ENCODE results near the gene ATRAID.

GRCh38 chr2:27206346-27206745 lies 5.5 kb upstream of the ATRAID start:
- TF ChIP-seq POLR2AphosphoS5 (IDR thresholded peaks at IDR 0.05; ENCODE audit: low read depth) (no peak), CTCF (conservative IDR thresholded peaks at IDR 0.05; ENCODE audit: low read depth in 2 of 2) (no peak), EZH2 (IDR thresholded peaks at IDR 0.05; ENCODE audit: low read depth, unreplicated experiment) (no peak), EZH2phosphoT487 (IDR thresholded peaks at IDR 0.05; ENCODE audit: unreplicated experiment) (no peak), ZNF462 (CRISPR knock-in tag; IDR thresholded peaks at IDR 0.05) (no peak), REST (IDR thresholded peaks at IDR 0.05; ENCODE audit: unreplicated experiment) (no peak), ZNF114 (CRISPR knock-in tag; IDR thresholded peaks at IDR 0.05) (no peak), CREB1 (CRISPR knock-in tag; IDR thresholded peaks at IDR 0.05; ENCODE audit: low read depth) (no peak), JUNB (IDR thresholded peaks at IDR 0.05; ENCODE audit: unreplicated experiment) (no peak), NANOG (IDR thresholded peaks at IDR 0.05; ENCODE audit: borderline replicate concordance) (no peak), ETS1 (IDR thresholded peaks at IDR 0.05) (no peak), STAT1 (IDR thresholded peaks at IDR 0.05; ENCODE audit: unreplicated experiment) (no peak), ZNF331 (CRISPR knock-in tag; IDR thresholded peaks at IDR 0.05; ENCODE audit: low read depth) (no peak)

All from GM23338 (cell line).